Liver (tissue), 9 donors: ENCODE measurements around the gene CAP2. TPM values are rescaled to one million over a fixed set of nuclear protein-coding genes. Genes with fewer than 3 reads are reported as not detected.

Source experiments
- DNase-seq: peaks from one replicate; pipeline ENCODE4 v3.0.0-alpha.2; 2017; ENCODE audit warnings: low spot score
- H3K27ac ChIP-seq, 2 donors: one replicate each; pipeline ENCODE4 v1.7.0; 2013; ENCODE audit warnings: inconsistent platforms in 2 of 2, low read length in 2 of 2, control low read depth in 1 of 2, low read depth in 1 of 2, mild to moderate bottlenecking in 1 of 2
- H3K27me3 ChIP-seq, 4 donors: one replicate each; pipeline versions ENCODE4 v1.6.1 to v1.7.0; 2013; ENCODE audit warnings: low read length in 3 of 4, inconsistent platforms in 1 of 4, mild to moderate bottlenecking in 1 of 4, moderate library complexity in 1 of 4; ENCODE audit not compliant: control insufficient read depth in 4 of 4, insufficient read depth in 4 of 4
- H3K36me3 ChIP-seq, 4 donors: one replicate each; pipeline versions ENCODE4 v1.6.1 to v1.7.0; 2013; ENCODE audit warnings: low read length in 3 of 4, mild to moderate bottlenecking in 3 of 4, low read depth in 1 of 4, moderate library complexity in 1 of 4; ENCODE audit not compliant: control insufficient read depth in 4 of 4, insufficient read depth in 3 of 4
- H3K4me1 ChIP-seq, 4 donors: one replicate each; pipeline versions ENCODE4 v1.6.1 to v1.7.0; 2013; ENCODE audit warnings: low read length in 3 of 4, mild to moderate bottlenecking in 3 of 4, moderate library complexity in 1 of 4; ENCODE audit not compliant: control insufficient read depth in 4 of 4, insufficient read depth in 4 of 4
- H3K4me3 ChIP-seq, 3 donors: one replicate each; pipeline versions ENCODE4 v1.6.1 to v1.7.0; 2013; ENCODE audit warnings: low read length in 3 of 3, control low read depth in 1 of 3, low read depth in 1 of 3, mild to moderate bottlenecking in 1 of 3
- H3K9ac ChIP-seq, 2 donors: one replicate each; pipeline ENCODE4 v1.7.0; 2013; ENCODE audit warnings: low read length in 2 of 2, mild to moderate bottlenecking in 2 of 2, moderate library complexity in 2 of 2, control low read depth in 1 of 2, low read depth in 1 of 2
- H3K9me3 ChIP-seq, 4 donors: one replicate each; pipeline versions ENCODE4 v1.6.1 to v1.7.0; 2013; ENCODE audit warnings: low read length in 3 of 4; ENCODE audit not compliant: control insufficient read depth in 4 of 4
- ATF3 ChIP-seq: IDR thresholded peaks from 2 replicates; pipeline ENCODE4 v1.6.1; 2016; ENCODE audit warnings: antibody characterized with exemption
- CTCF ChIP-seq: fragments of 150-350 bp; IDR thresholded peaks from 2 replicates; pipeline ENCODE4 v1.5.1; 2017; ENCODE audit warnings: improper control_type of control experiment, low read depth, low read length; ENCODE audit not compliant: missing input control
- EGR1 ChIP-seq, 2 donors: IDR thresholded peaks; 2 replicates each; pipeline ENCODE4 v1.6.1; 2016 to 2018; ENCODE audit warnings: antibody characterized with exemption in 2 of 2, low read depth in 2 of 2
- FOXA2 ChIP-seq: IDR thresholded peaks from 2 replicates; pipeline ENCODE4 v1.6.1; 2016; ENCODE audit warnings: antibody characterized with exemption
- GABPA ChIP-seq, 2 donors: IDR thresholded peaks in 1 of 2; conservative IDR thresholded peaks in 1 of 2; 2 replicates each; pipeline ENCODE4 v1.6.1; 2016; ENCODE audit warnings: antibody characterized with exemption in 2 of 2, mild to moderate bottlenecking in 1 of 2, moderate library complexity in 1 of 2
- HNF4A ChIP-seq, 2 donors: conservative IDR thresholded peaks; 2 replicates each; pipeline ENCODE4 v1.6.1; 2016; ENCODE audit warnings: antibody characterized with exemption in 2 of 2, mild to moderate bottlenecking in 2 of 2
- HNF4G ChIP-seq: IDR thresholded peaks from 2 replicates; pipeline ENCODE4 v1.6.1; 2016; ENCODE audit warnings: antibody characterized with exemption
- JUND ChIP-seq, 2 donors: IDR thresholded peaks; 2 replicates each; pipeline ENCODE4 v1.6.1; 2016; ENCODE audit warnings: antibody characterized with exemption in 2 of 2
- MAX ChIP-seq: IDR thresholded peaks from 2 replicates; pipeline ENCODE4 v1.6.1; 2016; ENCODE audit warnings: antibody characterized with exemption
- RAD21 ChIP-seq, 2 donors: IDR thresholded peaks; 2 replicates each; pipeline ENCODE4 v1.6.1; 2016; ENCODE audit warnings: antibody characterized with exemption in 2 of 2, mild to moderate bottlenecking in 2 of 2
- REST ChIP-seq: IDR thresholded peaks from 2 replicates; pipeline ENCODE4 v1.6.1; 2016; ENCODE audit warnings: antibody characterized with exemption, mild to moderate bottlenecking
- RXRA ChIP-seq, 2 donors: IDR thresholded peaks; 2 replicates each; pipeline ENCODE4 v1.6.1; 2017 to 2018; ENCODE audit warnings: antibody characterized with exemption in 2 of 2, mild to moderate bottlenecking in 1 of 2
- SP1 ChIP-seq: IDR thresholded peaks from 2 replicates; pipeline ENCODE4 v1.6.1; 2018; ENCODE audit warnings: antibody characterized with exemption, mild to moderate bottlenecking
- TAF1 ChIP-seq: conservative IDR thresholded peaks from 2 replicates; pipeline ENCODE4 v1.6.1; 2016; ENCODE audit warnings: antibody characterized with exemption, mild to moderate bottlenecking
- YY1 ChIP-seq: IDR thresholded peaks from 2 replicates; pipeline ENCODE4 v1.6.1; 2016; ENCODE audit warnings: antibody characterized with exemption, mild to moderate bottlenecking
- WGBS: extraction: QIAGEN DNeasy Blood & Tissue Kit; methylation state at CpG from one replicate; pipeline ENCODE4 v1.1.7; 2013; 5-methylcytosine and 5-hydroxymethylcytosine counted together
- polyA plus RNA-seq, 2 donors: library from polyadenylated mRNA; stranded (reverse) in 1 of 2; unstranded in 1 of 2; fragments of 200-250 nt in 1 of 2; fragments of >200 nt in 1 of 2; fragmentation: Nextera tagmentation in 1 of 2; extraction: Ambion mirVana in 1 of 2; gene quantifications; one replicate each; pipeline versions ENCODE4 v1.2.1 to v1.2.3, GENCODE V29; 2013 to 2015
- total RNA-seq, 2 donors: library from RNA; depleted of rRNA; stranded (reverse); fragments of >200 nt; gene quantifications; one replicate each; pipeline ENCODE4 v1.2.3, GENCODE V29; 2014
- donor health status: healthy.
- donor health status: healthy.
- donor health status: healthy.
- donor health status: healthy.
- donor health status: healthy.

The CAP2 gene
- total and polyA plus RNA-seq, 4 donors: 1.2 to 6.4 (median 2.5) TPM

- no peaks in the 10 kb centered on the region for H3K9me3 ChIP-seq
- no peak for DNase-seq
- no peak for TF ChIP-seq FOXA2
- no peak for TF ChIP-seq YY1
- TF ChIP-seq JUND (IDR thresholded peaks at IDR 0.05): no peak
- no peak for TF ChIP-seq RAD21 (IDR thresholded peaks at IDR 0.05)
- TF ChIP-seq HNF4G: no peak
- no peak for TF ChIP-seq EGR1 (IDR thresholded peaks at IDR 0.05; ENCODE audit: low read depth in 2 of 2)
- no peak for TF ChIP-seq REST
- no peak for TF ChIP-seq CTCF
- no peak for TF ChIP-seq ATF3
- TF ChIP-seq GABPA (IDR thresholded peaks at IDR 0.05 in 1 of 2, conservative IDR thresholded peaks at IDR 0.05 in 1 of 2): no peak
- TF ChIP-seq MAX: no peak
- no peak for TF ChIP-seq SP1
- no peak for TF ChIP-seq TAF1
- H3K4me1 ChIP-seq: no peaks in the 10 kb centered on the region
- no peaks in the 10 kb centered on the region for H3K27me3 ChIP-seq
- 96% methylated on average over 6 of the region's 6 CpGs for WGBS
- H3K27ac ChIP-seq: no peak overlapping the region
- no peaks in the 10 kb centered on the region for H3K36me3 ChIP-seq
- no peak overlapping the region for H3K4me3 ChIP-seq
- H3K9ac ChIP-seq: no peak overlapping the region
Measured at GRCh38 chr6:17452096-17452495, 58.7 kb downstream of the CAP2 start.

GRCh38 chr6:17454316-17455005, 61.1 kb downstream of the CAP2 start:
- Histone ChIP-seq H3K27me3 (no peaks in the 10 kb centered on the region), H3K9me3 (no peaks in the 10 kb centered on the region), H3K4me1 (no peaks in the 10 kb centered on the region), H3K36me3 (no peaks in the 10 kb centered on the region), H3K27ac (no peak overlapping the region), H3K9ac (no peak overlapping the region), H3K4me3 (no peak overlapping the region)
- no peak for TF ChIP-seq RAD21 (IDR thresholded peaks at IDR 0.05)
- no peak for TF ChIP-seq RXRA (IDR thresholded peaks at IDR 0.05)
- no peak for TF ChIP-seq TAF1
- TF ChIP-seq FOXA2: no peak
- no peak for TF ChIP-seq HNF4A (conservative IDR thresholded peaks at IDR 0.05)
- TF ChIP-seq SP1: no peak
- TF ChIP-seq GABPA (IDR thresholded peaks at IDR 0.05 in 1 of 2, conservative IDR thresholded peaks at IDR 0.05 in 1 of 2): no peak
- DNase-seq: no peak
- 94% methylated on average over 7 of the region's 7 CpGs for WGBS
